Right lobe of liver (tissue), 6 donors: Measurements from ENCODE around the gene CEP44. TPM values are rescaled to one million over a fixed set of nuclear protein-coding genes. Genes with fewer than 3 reads are reported as not detected.
A peak's percentile ranks its signal among the peaks of the same experiment; 100 is the strongest.
"Not testable (repeated sequence)": the region's sequence is repeated elsewhere in the genome, so short reads cannot be mapped to it uniquely, and the experiment has no call there.

Source experiments
- ATAC-seq, 4 donors: fragments of 200-7000 bp; cut with Tn5 transposase; one replicate each; pipeline ENCODE4 v1.9.1; 2020; ENCODE audit warnings: mild to moderate bottlenecking in 4 of 4, moderate library complexity in 4 of 4
- DNase-seq, 3 donors: peaks; one replicate each; pipeline ENCODE4 v3.0.0-alpha.2; 2020
- H3K27ac ChIP-seq, 3 donors: fragments of 200-600 bp; one replicate each; pipeline ENCODE4 v1.8.0; 2022
- H3K27me3 ChIP-seq, 2 donors: fragments of 200-600 bp; one replicate each; pipeline ENCODE4 v1.8.0; 2022
- H3K36me3 ChIP-seq, 4 donors: fragments of 200-600 bp; sonication (generic) in 1 of 4; one replicate each; pipeline versions ENCODE4 v1.5.1 to v1.8.0; 2017 to 2022; ENCODE audit warnings: control low read depth in 1 of 4
- H3K4me1 ChIP-seq, 4 donors: fragments of 200-600 bp; sonication (generic) in 1 of 4; one replicate each; pipeline versions ENCODE4 v1.5.1 to v1.8.0; 2017 to 2022; ENCODE audit warnings: control low read depth in 1 of 4
- H3K4me3 ChIP-seq, 3 donors: fragments of 200-600 bp; one replicate each; pipeline ENCODE4 v1.8.0; 2022
- H3K9me3 ChIP-seq, 4 donors: fragments of 200-600 bp; sonication (generic) in 1 of 4; one replicate each; pipeline versions ENCODE4 v1.5.1 to v1.8.0; 2017 to 2022; ENCODE audit warnings: control low read depth in 1 of 4
- CTCF ChIP-seq, 4 donors: fragments of 200-600 bp in 3 of 4; fragments of 450-650 bp in 1 of 4; IDR thresholded peaks; one replicate each; pipeline versions ENCODE4 v1.5.1 to v1.8.0; 2016 to 2022; ENCODE audit warnings: antibody characterized with exemption in 4 of 4, mild to moderate bottlenecking in 2 of 4
- POLR2A ChIP-seq: fragments of 450-650 bp; IDR thresholded peaks from one replicate; pipeline ENCODE4 v1.6.1; 2017; ENCODE audit warnings: antibody characterized with exemption, mild to moderate bottlenecking
- WGBS: methylation state at CpG from one replicate; pipeline ENCODE4 v1.1.6; 2018; ENCODE audit warnings: low coverage, low lambda C conversion rate; ENCODE audit not compliant: insufficient coverage; ENCODE audit errors: missing lambda C conversion rate; 5-methylcytosine and 5-hydroxymethylcytosine counted together
- intact Hi-C, 2 donors: fragments of 100-400 bp; cut with DNase I; formaldehyde crosslinking; loops; one replicate each; pipeline versions ENCODE4 v1.11.2 to v1.14.1; 2022
- total RNA-seq, 6 experiments: library from RNA; depleted of rRNA in 2 of 6; stranded (reverse); fragments of >200 nt in 2 of 6; fragmentation: NEBNext Ultra II Directional in 3 of 6; extraction: Animal tissue kit (Norgen Biotek cat#: 25700) in 3 of 6; gene quantifications; one replicate each; pipeline versions ENCODE4 v1.1.0 to v1.2.4, GENCODE V29; 2016 to 2023
- donor health status: DM: no; HTN: yes; CAD: no.
- donor health status: DM: no; HTN: no; CAD: no.
- donor health status: DM: no; HTN: no; CAD: no.
- donor health status: DM: no; HTN: yes; CAD: no.
- donor health status: DM: no; HTN: yes; CAD: no.

CEP44 gene
- total RNA-seq, 6 experiments from 2014 or later, result 3.8 to 9.9 (median 7.2) TPM

- no peak for DNase-seq
- no peak for ATAC-seq
- H3K27me3 ChIP-seq, result no peaks in the 10 kb centered on the region
- 3% methylated on average over 6 of the region's 6 CpGs for WGBS
- no peaks in the 10 kb centered on the region for H3K36me3 ChIP-seq
- H3K9me3 ChIP-seq, result no peaks in the 10 kb centered on the region
- intact Hi-C loops, result no loop called here
- peak overlapping the region; percentile 97 to 99 (median 98) for H3K27ac ChIP-seq
- peak overlapping the region; percentile 74 to 84 (median 83) for H3K4me3 ChIP-seq
- TF ChIP-seq POLR2A (no peak), CTCF (IDR thresholded peaks at IDR 0.05) (no peak)
- H3K4me1 ChIP-seq, result peaks cover 0 to 24% (median 7%) of the 10 kb centered on the region in 4 donors
Observed at GRCh38 chr4:174284487-174284886, 776 bp downstream of the CEP44 start.

GRCh38 chr4:174286870-174287269 lies 3.2 kb downstream of the CEP44 start:
- Histone ChIP-seq H3K4me1 (peaks cover 0 to 9% (median 4%) of the 10 kb centered on the region in 4 donors), H3K9me3 (no peaks in the 10 kb centered on the region), H3K27ac (no peak overlapping the region), H3K4me3 (no peak overlapping the region), H3K36me3 (no peaks in the 10 kb centered on the region), H3K27me3 (no peaks in the 10 kb centered on the region)
- TF ChIP-seq POLR2A (no peak), CTCF (IDR thresholded peaks at IDR 0.05) (no peak)
- ATAC-seq (no peak), DNase-seq (no peak)
- WGBS, result 91% methylated on average over 3 of the region's 3 CpGs
- intact Hi-C loops, result no loop called here

- Histone ChIP-seq H3K4me1 (no peaks in the 10 kb centered on the region), H3K27ac (no peak overlapping the region), H3K27me3 (no peaks in the 10 kb centered on the region), H3K36me3 (no peaks in the 10 kb centered on the region), H3K9me3 (peaks cover 0 to 6% (median 3%) of the 10 kb centered on the region in 4 donors), H3K4me3 (no peak overlapping the region)
- 85% methylated on average over 2 of the region's 2 CpGs for WGBS
- no peak for TF ChIP-seq POLR2A
- no peak for ATAC-seq
- no peak for DNase-seq
- intact Hi-C loops, result no loop called here
Observed at GRCh38 chr4:174292473-174292872, 8.8 kb downstream of the CEP44 start.

GRCh38 chr4:174294641-174295040 lies 10.9 kb downstream of the CEP44 start:
- H3K36me3 ChIP-seq, DNase-seq, H3K4me3 ChIP-seq, H3K27ac ChIP-seq, H3K9me3 ChIP-seq, H3K27me3 ChIP-seq, H3K4me1 ChIP-seq, ATAC-seq, intact Hi-C loops: not testable (repeated sequence)
- WGBS, result no CpG with 5 or more reads among the region's 30 CpGs

- H3K36me3 ChIP-seq, H3K4me1 ChIP-seq, intact Hi-C loops, H3K9me3 ChIP-seq, ATAC-seq, H3K27ac ChIP-seq, H3K27me3 ChIP-seq, H3K4me3 ChIP-seq, DNase-seq: not testable (repeated sequence)
- WGBS, result no CpG with 5 or more reads among the region's 27 CpGs
Observed at GRCh38 chr4:174295142-174295541, 11.4 kb downstream of the CEP44 start.

GRCh38 chr4:174303687-174304086 lies 20.0 kb downstream of the CEP44 start:
- WGBS, result 75% methylated on average over 1 of the region's 1 CpG
- TF ChIP-seq CTCF (IDR thresholded peaks at IDR 0.05), result no peak
- no peak for TF ChIP-seq POLR2A
- Histone ChIP-seq H3K27ac (no peak overlapping the region), H3K9me3 (no peaks in the 10 kb centered on the region), H3K4me3 (no peak overlapping the region), H3K27me3 (no peaks in the 10 kb centered on the region), H3K4me1 (no peaks in the 10 kb centered on the region), H3K36me3 (peaks cover 0 to 6% (median under 1%) of the 10 kb centered on the region in 4 donors)
- ATAC-seq (no peak), DNase-seq (no peak)
- intact Hi-C loops, result no loop called here
